HL-60/S4 treated with retinoic acid at 250 ng/mL for 4 days and 3 days (cell line): ENCODE data around the gene KHDRBS1.
"Not testable (repeated sequence)": the region's sequence is repeated elsewhere in the genome, so short reads cannot be mapped to it uniquely, and the experiment has no call there.

Experiments
- in situ Hi-C: fragments of 300-500 bp; cut with MboI; formaldehyde crosslinking; loops from 2 replicates; pipeline ENCODE4 v1.7.0; 2022; ENCODE audit warnings: low sequenced_read_pairs

Gene KHDRBS1

GRCh38 chr1:32013386-32014198 lies at the start of gene KHDRBS1:
KHDRBS1 (plus strand) TSS chr1:32013868; CDS start chr1:32013996, 128 bp downstream.
- in situ Hi-C loops = no loop called here

DNA sequence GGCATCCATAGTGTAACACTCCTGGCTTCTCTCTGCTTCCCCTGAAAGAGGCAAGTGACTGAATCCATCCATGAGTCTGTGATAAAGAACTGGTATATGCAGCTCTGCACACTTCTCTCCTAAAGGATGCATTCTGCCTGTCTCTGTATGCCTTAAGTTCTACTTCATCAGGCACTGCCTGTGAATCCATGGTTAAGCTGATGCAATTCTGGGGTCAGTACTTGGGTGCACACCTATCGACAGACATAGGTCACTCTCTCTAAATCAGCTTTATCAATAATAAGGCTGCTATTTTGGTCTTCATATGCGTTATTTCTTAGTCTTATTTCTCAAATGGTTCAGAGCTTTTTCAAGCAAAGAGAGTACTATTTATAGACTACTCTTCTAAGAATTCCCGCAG lies 42.8 kb upstream of the KHDRBS1 start:
- in situ Hi-C loops = loop anchor here (25.0 kb wide), 1 partner anchor 309 kb away; no protein-coding TSS in a partner anchor

DNA sequence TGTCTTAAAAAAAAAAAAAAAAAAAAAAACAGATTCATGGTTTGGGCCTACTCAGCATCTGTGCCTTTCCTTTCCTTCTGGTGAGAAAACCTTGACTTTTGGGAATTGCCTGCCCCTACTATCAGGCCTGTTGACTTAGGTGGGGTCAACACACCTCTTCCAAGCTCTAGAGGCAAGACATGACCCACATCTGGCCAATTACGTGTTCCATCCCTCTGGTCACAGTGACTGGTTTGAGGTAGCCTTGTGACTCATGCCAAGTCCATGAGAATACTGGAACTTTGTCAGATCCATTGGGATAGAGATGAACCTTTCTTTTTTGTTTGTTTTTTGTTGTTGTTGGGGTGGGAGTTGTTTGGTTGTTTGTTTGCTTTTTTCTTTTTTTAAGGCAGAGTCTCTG lies 37.3 kb upstream of the KHDRBS1 start:
- in situ Hi-C loops = no loop called here

- in situ Hi-C loops = no loop called here
Observed at GRCh38 chr1:31977385-31978131, 36.1 kb upstream of the KHDRBS1 start.

GRCh38 chr1:31978843-31979400 lies 34.7 kb upstream of the KHDRBS1 start:
- in situ Hi-C loops = no loop called here

DNA sequence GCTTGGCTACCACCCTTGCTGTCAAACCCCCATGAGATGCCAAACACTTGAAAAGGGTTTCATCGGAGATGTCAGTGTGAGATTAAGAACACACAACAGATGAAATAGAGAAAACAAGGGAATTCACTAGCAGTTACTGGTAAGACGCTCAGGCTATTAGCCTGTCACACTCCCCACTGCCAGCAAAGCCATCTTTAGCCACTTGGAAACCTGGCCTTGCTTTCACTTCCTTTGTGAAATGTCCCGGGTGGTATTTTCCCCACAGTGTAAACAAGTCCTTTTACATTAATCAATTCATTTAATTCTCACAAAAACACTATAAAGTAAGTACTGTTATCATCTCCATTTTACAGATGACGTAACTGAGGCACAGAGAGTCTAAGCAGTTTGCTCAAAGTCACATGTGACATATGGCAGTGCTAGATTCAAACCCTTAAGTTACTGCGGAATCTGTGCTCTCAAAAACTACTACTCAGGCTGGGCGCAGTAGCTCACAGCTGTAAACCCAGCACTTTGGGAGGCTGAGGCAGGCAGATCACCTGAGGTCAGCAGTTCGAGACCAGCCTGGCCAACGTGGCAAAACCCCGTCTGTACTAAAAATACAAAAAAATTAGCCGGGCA lies 32.7 kb upstream of the KHDRBS1 start:
- in situ Hi-C loops = no loop called here

DNA sequence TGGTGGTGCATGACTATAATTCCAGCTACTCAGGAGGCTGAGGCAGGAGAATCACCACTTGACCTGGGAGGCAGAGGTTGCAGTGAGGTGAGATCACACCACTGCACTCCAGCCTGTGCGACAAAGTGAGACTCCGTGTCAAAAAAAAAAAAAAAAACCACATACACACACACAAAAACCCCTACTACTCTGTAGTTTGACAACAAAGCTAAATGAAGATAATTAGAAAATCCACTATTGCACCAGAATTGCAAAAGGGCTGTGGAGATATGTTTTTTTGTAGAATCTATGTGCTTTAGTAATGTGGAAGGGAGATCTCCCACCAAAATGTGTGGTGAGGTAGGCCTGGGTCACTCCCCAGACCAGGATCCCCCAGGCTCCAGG lies 32.2 kb upstream of the KHDRBS1 start:
- in situ Hi-C loops = no loop called here

DNA sequence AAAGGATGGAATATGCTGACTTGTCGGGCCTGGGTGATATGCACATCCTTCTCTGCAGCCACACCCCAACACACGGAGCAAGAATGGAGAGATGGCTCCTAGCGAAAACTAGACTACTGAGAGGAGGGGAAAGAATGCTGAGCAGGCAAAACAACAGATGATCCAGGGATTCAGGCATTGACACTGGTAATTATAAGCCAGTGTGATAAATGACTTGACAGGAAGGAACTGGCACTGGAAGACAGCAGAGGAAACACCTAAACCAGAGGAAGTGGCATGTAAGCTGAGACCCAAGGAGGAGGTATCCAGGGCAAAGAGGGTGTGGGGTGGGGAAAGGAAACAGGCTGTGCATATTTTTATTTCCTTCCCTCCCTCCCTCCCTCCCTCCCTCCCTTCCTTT lies 31.7 kb upstream of the KHDRBS1 start:
- in situ Hi-C loops = no loop called here

GRCh38 chr1:31984419-31985347 lies 29.0 kb upstream of the KHDRBS1 start:
- in situ Hi-C loops = no loop called here

- in situ Hi-C loops = no loop called here
Observed at GRCh38 chr1:31985430-31985829, 28.2 kb upstream of the KHDRBS1 start.

- in situ Hi-C loops = no loop called here
Observed at GRCh38 chr1:31987135-31987619, 26.5 kb upstream of the KHDRBS1 start.

DNA sequence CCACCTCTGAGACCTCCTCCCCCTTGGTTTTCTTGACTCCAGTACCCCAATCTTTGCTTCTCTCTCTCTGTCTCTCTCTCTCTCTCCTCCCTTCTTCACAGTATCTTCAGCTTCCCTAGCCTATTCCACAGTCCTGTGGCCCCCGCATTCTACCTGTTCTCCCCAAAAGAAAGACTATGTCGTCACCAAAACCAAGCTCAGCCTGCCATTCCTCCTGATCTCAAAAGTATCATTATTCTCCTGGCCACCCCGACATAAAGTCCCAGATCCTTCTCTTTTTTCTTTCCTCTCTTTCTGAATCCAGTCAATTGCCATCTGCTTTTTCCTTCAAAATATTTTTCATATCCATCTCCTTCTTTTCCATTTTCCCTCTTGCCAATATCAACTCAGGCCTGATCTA lies 23.7 kb upstream of the KHDRBS1 start:
- in situ Hi-C loops = no loop called here

DNA sequence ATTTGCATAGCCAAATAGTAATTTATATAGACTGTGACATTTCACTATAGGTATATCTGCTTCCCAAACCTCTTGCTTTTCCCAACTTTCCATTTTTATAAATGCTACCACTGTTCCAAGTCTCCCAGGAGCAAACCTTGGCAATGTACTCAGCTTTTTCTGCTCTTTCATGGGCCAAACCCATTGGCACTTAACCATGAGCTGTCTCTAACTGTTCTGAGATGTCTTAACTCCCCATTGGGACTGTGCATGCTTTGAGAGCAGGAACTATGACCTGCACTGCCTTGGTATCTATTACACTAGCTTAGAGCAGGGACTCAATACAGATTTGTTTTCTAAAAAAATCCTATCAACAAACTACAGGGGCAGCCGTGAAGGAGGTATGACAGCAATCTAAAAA lies 22.5 kb upstream of the KHDRBS1 start:
- in situ Hi-C loops = no loop called here

DNA sequence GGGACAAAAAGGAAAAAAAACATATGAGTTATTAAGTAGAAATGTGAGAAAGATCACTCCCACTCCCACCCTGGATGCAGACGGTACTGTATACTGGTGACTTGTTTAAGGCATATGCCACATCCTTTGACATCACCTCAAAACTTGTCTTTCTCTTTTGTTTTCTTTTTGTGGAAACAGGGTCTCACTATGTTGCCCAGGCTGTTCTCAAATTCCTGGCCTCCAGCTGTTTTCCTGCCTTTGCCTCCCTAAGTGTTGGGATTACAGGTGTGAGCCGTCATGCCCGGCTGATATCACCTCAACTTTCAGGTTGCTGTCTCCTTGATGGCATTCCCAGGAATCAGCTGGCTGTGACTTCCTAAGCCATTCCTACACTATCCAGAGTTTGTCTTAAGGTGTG lies 18.4 kb upstream of the KHDRBS1 start:
- in situ Hi-C loops = no loop called here

GRCh38 chr1:31996121-31996520 lies 17.5 kb upstream of the KHDRBS1 start:
- in situ Hi-C loops = not testable (repeated sequence)

- in situ Hi-C loops = no loop called here
Observed at GRCh38 chr1:32001863-32002262, 11.8 kb upstream of the KHDRBS1 start.

GRCh38 chr1:32002285-32002684 lies 11.4 kb upstream of the KHDRBS1 start:
- in situ Hi-C loops = not testable (repeated sequence)

DNA sequence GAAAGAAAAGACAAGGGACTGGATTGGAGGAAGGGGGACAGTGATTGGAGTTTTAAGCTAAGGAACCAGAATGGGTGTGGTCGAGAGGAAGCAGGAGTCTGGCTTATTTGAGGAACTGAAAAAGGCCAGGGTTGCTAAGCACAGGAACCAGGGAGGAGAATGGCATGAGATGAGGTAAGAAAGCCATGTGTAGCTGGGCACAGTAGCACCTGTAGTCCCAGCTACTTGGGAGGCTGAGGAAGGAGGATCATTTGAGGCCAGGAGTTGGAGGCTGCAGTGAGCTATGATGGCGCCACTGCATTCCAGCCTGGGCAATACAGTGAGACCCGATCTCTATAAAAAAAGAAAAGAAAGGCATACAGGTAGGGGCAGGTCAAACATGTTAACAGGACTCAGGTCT lies 8.1 kb upstream of the KHDRBS1 start:
- in situ Hi-C loops = no loop called here

- in situ Hi-C loops = no loop called here
Observed at GRCh38 chr1:32007591-32007940, 6.1 kb upstream of the KHDRBS1 start.

GRCh38 chr1:32010246-32010645 lies 3.4 kb upstream of the KHDRBS1 start:
- in situ Hi-C loops = no loop called here
